ENCODE measurements around the gene NYNRIN.

GRCh38 chr14:24369907-24370687 is 28.7 kb upstream of the NYNRIN start:
- TF ChIP-seq CTCF (conservative IDR thresholded peaks at IDR 0.05; ENCODE audit: low read depth in 2 of 2) (no peak), EZH2 (IDR thresholded peaks at IDR 0.05; ENCODE audit: low read depth, unreplicated experiment) (no peak), REST (IDR thresholded peaks at IDR 0.05; ENCODE audit: unreplicated experiment) (no peak), ETS1 (IDR thresholded peaks at IDR 0.05) (no peak)

Measured in GM23338 (cell line).